Measurements from ENCODE around the gene USF3. TPM values are rescaled to one million over a fixed set of nuclear protein-coding genes. Genes with fewer than 3 reads are reported as not detected.
A peak's percentile ranks its signal among the peaks of the same experiment; 100 is the strongest.

The USF3 gene
- total and polyA plus RNA-seq, 2 of the 13 experiments (the other 11 are each of a cell fraction or from before 2014, with no cell fraction given) = 6.3 to 15.2 TPM

DNA sequence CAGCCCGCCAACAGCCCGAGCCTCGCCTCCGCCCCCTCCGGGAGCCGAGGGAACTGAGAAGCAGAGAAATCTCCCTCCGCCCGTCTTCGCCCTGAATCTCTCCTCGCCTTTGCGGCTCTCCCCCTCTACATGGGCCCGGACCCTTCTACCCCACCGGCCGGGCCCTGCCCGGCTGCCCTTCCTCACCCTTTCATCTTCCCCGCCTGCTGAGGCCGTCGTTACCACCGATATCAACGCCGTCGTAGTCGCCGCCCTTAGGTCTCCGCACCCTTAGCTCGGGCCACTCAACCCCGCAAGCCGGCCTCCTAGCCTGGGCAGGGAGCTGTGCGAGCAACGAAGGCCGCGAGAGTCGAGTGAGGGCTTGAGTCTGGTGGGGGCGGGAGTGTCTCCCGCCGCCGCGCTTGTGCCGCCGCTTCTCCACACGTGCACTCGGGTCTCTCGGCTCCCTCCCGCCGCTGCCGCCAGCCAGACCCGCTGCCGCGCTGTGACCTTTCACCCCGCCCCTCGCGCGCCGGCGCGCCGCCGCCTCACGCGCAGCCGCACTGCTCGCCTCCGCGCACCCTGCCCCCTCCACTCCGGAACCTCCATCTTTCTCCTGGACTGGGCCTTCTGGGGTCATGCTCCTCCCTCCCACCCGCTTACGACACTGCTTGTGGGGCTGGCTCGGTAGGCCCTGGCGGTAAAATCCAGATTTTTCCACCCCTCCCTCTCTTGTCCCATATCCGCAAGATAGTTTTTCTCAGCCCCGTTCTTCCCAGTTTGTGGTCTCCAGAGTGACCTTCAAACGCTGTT, 49.5 kb upstream of the USF3 start, which contains the start of gene NAA50 (continued):
- TF ChIP-seq CREM (IDR thresholded peaks at IDR 0.05) (no peak), CREM (CRISPR knock-in tag; IDR thresholded peaks at IDR 0.05) (no peak), ZNF430 (CRISPR knock-in tag; IDR thresholded peaks at IDR 0.05) (peak; percentile 50; the same call in 1 of the 2 replicates), RORA (CRISPR knock-in tag; IDR thresholded peaks at IDR 0.05) (no peak), MTF2 (CRISPR knock-in tag; IDR thresholded peaks at IDR 0.05; ENCODE audit: borderline replicate concordance) (peak; percentile 94), NAIF1 (CRISPR knock-in tag; IDR thresholded peaks at IDR 0.05; ENCODE audit: borderline replicate concordance) (peak; percentile 76; the same call in 1 of the 2 replicates), ISL2 (CRISPR knock-in tag; IDR thresholded peaks at IDR 0.05) (0 out of 2 replicates have a peak, but pooled peaks have one; percentile 13), KLF12 (CRISPR knock-in tag; IDR thresholded peaks at IDR 0.05; ENCODE audit: borderline replicate concordance) (0 out of 2 replicates have a peak, but pooled peaks have one; percentile 54), ZNF614 (CRISPR knock-in tag; IDR thresholded peaks at IDR 0.05; ENCODE audit: borderline replicate concordance) (peak; percentile 49; the same call in 1 of the 2 replicates), TCF7L2 (IDR thresholded peaks at IDR 0.05; ENCODE audit: low read depth, low read length) (no peak), POLR2A (IDR thresholded peaks at IDR 0.05; ENCODE audit: insufficient read depth in 1 of 2, low read depth in 2 of 2, low read length in 2 of 2) (peak; percentile 93 to 95), ZNF10 (CRISPR knock-in tag; IDR thresholded peaks at IDR 0.05; ENCODE audit: borderline replicate concordance, low read depth) (no peak), NR2F1 (CRISPR knock-in tag; IDR thresholded peaks at IDR 0.05) (peak; percentile 62 to 87; a peak in 3 of 4 replicates), FOXK1 (CRISPR knock-in tag; IDR thresholded peaks at IDR 0.05; ENCODE audit: borderline replicate concordance, low read depth) (0 out of 2 replicates have a peak, but pooled peaks have one; percentile 16), PHF20 (CRISPR knock-in tag; IDR thresholded peaks at IDR 0.05) (peak; percentile 43; the same call in 1 of the 2 replicates), ZNF441 (CRISPR knock-in tag; IDR thresholded peaks at IDR 0.05; ENCODE audit: borderline replicate concordance) (peak; percentile 70; the same call in 1 of the 2 replicates)
- TF ChIP-seq, protein P1, sequence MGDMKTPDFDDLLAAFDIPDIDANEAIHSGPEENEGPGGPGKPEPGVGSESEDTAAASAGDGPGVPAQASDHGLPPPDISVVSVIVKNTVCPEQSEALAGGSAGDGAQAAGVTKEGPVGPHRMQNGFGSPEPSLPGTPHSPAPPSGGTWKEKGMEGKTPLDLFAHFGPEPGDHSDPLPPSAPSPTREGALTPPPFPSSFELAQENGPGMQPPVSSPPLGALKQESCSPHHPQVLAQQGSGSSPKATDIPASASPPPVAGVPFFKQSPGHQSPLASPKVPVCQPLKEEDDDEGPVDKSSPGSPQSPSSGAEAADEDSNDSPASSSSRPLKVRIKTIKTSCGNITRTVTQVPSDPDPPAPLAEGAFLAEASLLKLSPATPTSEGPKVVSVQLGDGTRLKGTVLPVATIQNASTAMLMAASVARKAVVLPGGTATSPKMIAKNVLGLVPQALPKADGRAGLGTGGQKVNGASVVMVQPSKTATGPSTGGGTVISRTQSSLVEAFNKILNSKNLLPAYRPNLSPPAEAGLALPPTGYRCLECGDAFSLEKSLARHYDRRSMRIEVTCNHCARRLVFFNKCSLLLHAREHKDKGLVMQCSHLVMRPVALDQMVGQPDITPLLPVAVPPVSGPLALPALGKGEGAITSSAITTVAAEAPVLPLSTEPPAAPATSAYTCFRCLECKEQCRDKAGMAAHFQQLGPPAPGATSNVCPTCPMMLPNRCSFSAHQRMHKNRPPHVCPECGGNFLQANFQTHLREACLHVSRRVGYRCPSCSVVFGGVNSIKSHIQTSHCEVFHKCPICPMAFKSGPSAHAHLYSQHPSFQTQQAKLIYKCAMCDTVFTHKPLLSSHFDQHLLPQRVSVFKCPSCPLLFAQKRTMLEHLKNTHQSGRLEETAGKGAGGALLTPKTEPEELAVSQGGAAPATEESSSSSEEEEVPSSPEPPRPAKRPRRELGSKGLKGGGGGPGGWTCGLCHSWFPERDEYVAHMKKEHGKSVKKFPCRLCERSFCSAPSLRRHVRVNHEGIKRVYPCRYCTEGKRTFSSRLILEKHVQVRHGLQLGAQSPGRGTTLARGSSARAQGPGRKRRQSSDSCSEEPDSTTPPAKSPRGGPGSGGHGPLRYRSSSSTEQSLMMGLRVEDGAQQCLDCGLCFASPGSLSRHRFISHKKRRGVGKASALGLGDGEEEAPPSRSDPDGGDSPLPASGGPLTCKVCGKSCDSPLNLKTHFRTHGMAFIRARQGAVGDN (CRISPR knock-in tag; IDR thresholded peaks at IDR 0.05) = peak; percentile 97
- TF ChIP-seq, protein P2, sequence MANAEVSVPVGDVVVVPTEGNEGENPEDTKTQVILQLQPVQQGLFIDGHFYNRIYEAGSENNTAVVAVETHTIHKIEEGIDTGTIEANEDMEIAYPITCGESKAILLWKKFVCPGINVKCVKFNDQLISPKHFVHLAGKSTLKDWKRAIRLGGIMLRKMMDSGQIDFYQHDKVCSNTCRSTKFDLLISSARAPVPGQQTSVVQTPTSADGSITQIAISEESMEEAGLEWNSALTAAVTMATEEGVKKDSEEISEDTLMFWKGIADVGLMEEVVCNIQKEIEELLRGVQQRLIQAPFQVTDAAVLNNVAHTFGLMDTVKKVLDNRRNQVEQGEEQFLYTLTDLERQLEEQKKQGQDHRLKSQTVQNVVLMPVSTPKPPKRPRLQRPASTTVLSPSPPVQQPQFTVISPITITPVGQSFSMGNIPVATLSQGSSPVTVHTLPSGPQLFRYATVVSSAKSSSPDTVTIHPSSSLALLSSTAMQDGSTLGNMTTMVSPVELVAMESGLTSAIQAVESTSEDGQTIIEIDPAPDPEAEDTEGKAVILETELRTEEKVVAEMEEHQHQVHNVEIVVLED (CRISPR knock-in tag; IDR thresholded peaks at IDR 0.05; ENCODE audit: borderline replicate concordance) = peak; percentile 65
- TF ChIP-seq, protein P3, sequence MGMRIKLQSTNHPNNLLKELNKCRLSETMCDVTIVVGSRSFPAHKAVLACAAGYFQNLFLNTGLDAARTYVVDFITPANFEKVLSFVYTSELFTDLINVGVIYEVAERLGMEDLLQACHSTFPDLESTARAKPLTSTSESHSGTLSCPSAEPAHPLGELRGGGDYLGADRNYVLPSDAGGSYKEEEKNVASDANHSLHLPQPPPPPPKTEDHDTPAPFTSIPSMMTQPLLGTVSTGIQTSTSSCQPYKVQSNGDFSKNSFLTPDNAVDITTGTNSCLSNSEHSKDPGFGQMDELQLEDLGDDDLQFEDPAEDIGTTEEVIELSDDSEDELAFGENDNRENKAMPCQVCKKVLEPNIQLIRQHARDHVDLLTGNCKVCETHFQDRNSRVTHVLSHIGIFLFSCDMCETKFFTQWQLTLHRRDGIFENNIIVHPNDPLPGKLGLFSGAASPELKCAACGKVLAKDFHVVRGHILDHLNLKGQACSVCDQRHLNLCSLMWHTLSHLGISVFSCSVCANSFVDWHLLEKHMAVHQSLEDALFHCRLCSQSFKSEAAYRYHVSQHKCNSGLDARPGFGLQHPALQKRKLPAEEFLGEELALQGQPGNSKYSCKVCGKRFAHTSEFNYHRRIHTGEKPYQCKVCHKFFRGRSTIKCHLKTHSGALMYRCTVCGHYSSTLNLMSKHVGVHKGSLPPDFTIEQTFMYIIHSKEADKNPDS (CRISPR knock-in tag; IDR thresholded peaks at IDR 0.05) = peak; percentile 94
- TF ChIP-seq, protein P4, sequence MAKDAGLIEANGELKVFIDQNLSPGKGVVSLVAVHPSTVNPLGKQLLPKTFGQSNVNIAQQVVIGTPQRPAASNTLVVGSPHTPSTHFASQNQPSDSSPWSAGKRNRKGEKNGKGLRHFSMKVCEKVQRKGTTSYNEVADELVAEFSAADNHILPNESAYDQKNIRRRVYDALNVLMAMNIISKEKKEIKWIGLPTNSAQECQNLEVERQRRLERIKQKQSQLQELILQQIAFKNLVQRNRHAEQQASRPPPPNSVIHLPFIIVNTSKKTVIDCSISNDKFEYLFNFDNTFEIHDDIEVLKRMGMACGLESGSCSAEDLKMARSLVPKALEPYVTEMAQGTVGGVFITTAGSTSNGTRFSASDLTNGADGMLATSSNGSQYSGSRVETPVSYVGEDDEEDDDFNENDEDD (CRISPR knock-in tag; IDR thresholded peaks at IDR 0.05; ENCODE audit: borderline replicate concordance) = peak; percentile 80; the same call in 1 of the 2 replicates
